HG03064 (cell line): ENCODE results near the gene GPR135.

Source experiments
- ATAC-seq: cut with Tn5 transposase; IDR thresholded peaks from one replicate; pipeline ENCODE4 v1.9.1; 2021; ENCODE audit warnings: low read depth; ENCODE audit not compliant: unreplicated experiment

Gene GPR135

DNA sequence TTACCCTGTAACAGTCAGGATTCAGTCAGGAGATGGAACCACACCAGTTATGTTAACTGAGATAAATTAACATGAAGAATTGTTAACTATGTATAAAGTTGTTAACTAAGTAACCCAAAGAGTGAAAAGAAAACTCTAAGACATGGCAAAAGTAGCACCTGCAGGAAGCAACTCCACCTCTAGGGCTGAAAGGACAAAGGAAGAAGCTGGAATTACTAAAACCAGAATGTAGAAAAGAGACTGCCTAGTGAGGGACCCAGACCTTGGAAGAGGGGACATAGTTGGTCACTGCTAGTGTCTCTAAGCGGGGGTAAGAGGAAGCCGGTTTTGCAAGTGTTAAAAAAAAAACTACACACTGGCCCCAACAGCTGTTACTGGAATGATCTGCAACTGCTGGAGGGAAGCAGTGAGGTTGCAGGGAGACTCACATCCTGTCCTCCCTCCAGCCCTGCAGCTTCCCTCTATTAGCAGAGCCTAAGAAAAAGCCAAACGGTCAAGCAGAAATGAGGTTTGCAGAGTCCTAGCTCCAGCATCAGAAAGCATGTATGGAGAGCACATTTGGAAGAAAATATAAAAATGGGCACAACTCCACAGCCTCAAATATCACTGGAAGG, 39.8 kb downstream of the GPR135 start:
- ATAC-seq = no peak

DNA sequence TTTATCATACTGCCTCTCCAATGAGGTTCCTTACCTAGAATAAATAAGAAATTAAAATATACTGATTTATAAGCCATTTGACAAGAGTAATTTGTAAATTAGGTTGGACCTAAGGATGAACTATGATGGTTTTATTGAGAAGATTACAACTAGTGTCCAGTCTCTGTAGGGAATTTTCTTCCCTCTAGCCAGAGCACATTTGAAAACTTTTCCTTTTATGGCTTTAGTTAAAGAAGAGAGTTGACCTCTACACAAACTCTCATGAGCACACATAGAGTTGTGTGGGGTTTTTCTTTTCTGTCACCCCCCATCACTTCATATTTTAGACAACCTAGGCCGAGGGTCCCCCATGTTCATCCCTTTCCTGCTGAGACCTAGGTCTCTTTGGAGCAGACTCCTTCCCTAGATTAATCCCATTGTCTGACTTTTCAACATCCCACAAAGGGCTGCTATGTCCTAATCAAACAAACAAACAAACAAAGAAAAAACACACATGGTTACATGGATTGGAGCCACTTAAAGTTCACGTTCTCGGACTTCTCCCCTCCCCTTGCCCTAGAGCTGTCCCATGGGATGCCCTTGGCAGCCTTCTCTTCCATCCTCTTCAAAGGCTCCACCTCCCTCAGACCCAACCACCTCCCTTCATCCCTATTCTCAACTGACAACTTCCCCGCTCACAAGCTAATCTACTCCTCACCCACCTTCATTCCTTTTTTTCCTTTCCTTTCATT, 40.7 kb downstream of the GPR135 start:
- ATAC-seq = no peak

DNA sequence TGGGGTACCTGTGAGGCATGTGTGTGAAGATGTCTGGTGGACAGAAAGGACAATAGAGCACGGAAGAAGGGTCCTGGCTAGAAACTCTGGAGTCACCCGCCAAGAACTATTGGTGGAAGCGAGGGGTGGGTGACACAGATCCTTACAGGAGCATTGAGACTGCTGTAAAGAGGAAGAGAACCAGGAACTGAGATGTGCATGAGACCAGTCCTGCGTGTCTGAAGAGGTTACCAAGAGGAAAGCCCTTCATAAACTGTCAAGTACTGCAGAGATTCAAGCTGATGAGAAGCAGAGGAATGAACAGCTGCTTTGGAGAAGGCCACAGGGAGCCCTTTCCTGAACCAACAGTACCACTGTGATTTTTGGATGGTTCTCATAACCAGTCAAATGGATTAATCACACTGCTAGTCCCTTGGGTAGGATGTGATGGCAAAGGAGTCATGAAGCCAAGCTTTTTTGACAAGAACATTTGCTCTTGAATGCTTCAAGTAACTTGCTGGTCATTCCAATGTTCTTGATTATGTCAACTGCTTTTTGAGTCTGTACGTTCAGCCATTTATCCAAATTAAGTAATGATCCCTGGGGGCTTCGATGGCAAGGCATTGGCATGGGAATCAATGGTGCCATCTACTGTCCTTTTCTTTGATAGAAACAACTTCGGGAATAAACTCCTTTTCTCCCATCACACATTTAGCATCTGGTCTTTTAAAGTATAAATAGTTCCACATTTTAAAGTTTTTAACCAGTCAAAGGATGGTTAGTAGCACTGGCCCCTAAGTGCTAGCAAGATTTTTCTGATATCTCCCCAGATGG, 42.9 kb downstream of the GPR135 start:
- no peak for ATAC-seq

DNA sequence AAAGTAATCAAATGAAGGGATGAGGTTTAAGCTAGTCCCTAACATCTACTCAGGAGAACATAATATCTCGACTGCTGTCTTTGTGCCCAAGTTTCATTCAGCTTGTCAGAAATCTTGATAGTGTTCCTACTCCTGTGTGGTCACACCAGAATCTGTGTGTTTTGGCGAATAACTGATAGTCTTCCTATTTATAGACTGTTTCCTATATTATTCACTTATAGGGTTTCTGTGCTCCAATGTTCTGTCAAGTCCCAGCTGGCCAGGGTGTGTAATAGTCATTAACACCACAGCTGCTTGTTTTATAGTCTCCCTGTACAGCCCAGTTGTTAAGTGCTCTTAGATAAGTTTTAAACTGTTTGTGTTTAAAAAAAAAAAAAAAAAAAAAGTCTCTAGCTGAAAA, 45.9 kb downstream of the GPR135 start:
- no peak for ATAC-seq

DNA sequence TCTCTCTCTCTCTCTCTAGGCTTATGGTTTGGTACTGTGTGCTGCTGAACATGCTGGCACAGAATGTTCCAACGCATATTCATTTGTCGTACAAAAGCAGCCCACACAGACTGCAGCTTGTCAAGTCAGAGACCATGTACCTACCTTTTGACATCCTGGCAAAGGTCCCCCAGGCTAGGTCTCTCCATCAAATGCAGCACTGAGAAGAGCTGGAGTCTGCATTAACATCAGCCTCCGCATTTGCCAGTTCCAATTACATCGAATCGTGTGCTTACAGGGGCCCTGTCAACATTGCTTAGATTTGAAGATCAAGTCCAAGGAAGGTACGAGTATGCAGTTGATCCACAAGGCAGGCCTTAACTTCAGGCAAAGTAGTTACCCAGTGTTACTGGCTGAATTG, 47.9 kb downstream of the GPR135 start:
- no peak for ATAC-seq

DNA sequence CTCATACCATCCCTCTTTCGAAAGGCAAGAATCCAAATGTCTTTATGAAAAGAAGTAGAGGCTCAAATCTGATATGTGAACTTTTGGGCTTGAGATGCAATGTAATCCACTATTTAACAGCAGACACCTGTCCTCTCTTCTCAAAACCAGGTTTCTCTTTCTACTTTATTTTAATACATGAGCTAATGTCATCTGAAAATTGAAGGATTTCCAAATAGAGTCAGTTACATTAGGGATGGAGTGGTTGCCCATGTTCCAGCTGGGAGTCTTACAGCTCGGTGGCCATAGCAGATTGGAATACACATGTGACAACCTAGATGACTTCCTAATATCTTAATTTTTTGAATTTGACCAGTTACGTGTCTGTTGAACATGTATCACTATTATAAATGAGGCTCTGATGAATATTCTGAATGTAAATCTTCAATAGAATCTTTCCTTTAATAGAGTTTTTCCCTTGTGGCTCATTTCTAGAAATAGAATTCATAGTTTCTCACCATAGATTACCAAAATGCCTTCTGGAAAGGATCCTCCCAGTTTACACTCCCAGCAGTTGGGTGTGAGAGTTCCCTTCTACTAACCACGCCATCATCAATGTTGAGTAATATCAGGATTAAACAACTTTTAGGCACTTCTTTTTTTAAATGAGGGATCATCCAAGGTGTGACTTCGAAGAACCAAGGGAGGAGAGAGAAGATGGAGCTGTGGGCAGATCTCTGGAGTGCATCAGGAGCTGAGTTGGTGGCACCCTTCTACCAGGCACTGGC, 49.2 kb downstream of the GPR135 start:
- ATAC-seq = no peak
